SK-N-SH (cell line): Measurements from ENCODE around the gene GEMIN8. TPM values are rescaled to one million over a fixed set of nuclear protein-coding genes. Genes with fewer than 3 reads are reported as not detected.
A peak's percentile ranks its signal among the peaks of the same experiment; 100 is the strongest.

Experiments
- CTCF ChIA-PET: fragments of 300-600, 350-600 bp; formaldehyde crosslinking; extraction: SDS; loops from one replicate; lab custom pipeline; 2021; lab: Yijun Ruan, JAX
- POLR2A ChIA-PET: fragments of 350-600 bp; sonication (Branson Sonifier 250); formaldehyde crosslinking; extraction: SDS; loops from one replicate; lab custom pipeline; 2020; ENCODE audit warnings: antibody characterized with exemption, inconsistent platforms; lab: Yijun Ruan, JAX
- DNase-seq: peaks from one replicate; pipeline ENCODE4 v3.0.0; 2012
- H2AFZ ChIP-seq: fragments of 200-600 bp; sonication (generic); 2 replicates; pipeline ENCODE4 v1.8.1; 2016; ENCODE audit warnings: antibody characterized with exemption, mild to moderate bottlenecking, low read depth
- H3F3A ChIP-seq: fragments of 200-600 bp; sonication (generic); replicated peaks from 2 replicates; pipeline ENCODE3; 2016; ENCODE audit warnings: antibody characterized with exemption, mild to moderate bottlenecking; ENCODE audit not compliant: insufficient read depth
- H3K27ac ChIP-seq, 2 experiments: fragments of 200-500 bp in 1 of 2; fragments of 200-600 bp in 1 of 2; sonication (Bioruptor generic) in 1 of 2; sonication (generic), shearing (Covaris generic) in 1 of 2; 2 replicates each; pipeline versions ENCODE4 v1.5.1 to v1.6.1; 2014 to 2016; ENCODE audit warnings: low read depth in 2 of 2, inconsistent platforms in 1 of 2, low read length in 1 of 2, mild to moderate bottlenecking in 1 of 2, mixed read lengths in 1 of 2
- H3K27me3 ChIP-seq: fragments of 200-600 bp; sonication (generic), shearing (Covaris generic); 2 replicates; pipeline ENCODE4 v1.6.1; 2016; ENCODE audit warnings: mixed run types; ENCODE audit not compliant: insufficient read depth
- H3K36me3 ChIP-seq, 2 experiments: fragments of 200-500 bp in 1 of 2; fragments of 200-600 bp in 1 of 2; sonication (Bioruptor generic) in 1 of 2; sonication (generic) in 1 of 2; replicated peaks in 1 of 2; 2 replicates each; pipeline versions ENCODE3 to v1.5.1; 2014 to 2016; ENCODE audit warnings: low read length in 1 of 2, mild to moderate bottlenecking in 1 of 2; ENCODE audit not compliant: insufficient read depth in 2 of 2, control insufficient read depth in 1 of 2
- H3K4me1 ChIP-seq, 2 experiments: fragments of 200-500 bp in 1 of 2; fragments of 200-600 bp in 1 of 2; sonication (Bioruptor generic) in 1 of 2; sonication (generic), shearing (Covaris generic) in 1 of 2; 2 replicates each; pipeline versions ENCODE4 v1.5.1 to v1.6.1; 2014 to 2016; ENCODE audit warnings: low read depth in 1 of 2, low read length in 1 of 2, mixed run types in 1 of 2; ENCODE audit not compliant: insufficient read depth in 2 of 2, control insufficient read depth in 1 of 2
- H3K4me2 ChIP-seq: fragments of 200-600 bp; sonication (generic), shearing (Covaris generic); 2 replicates; pipeline ENCODE4 v1.6.1; 2017; ENCODE audit warnings: mixed run types
- H3K4me3 ChIP-seq, 2 experiments: fragments of 200-500 bp in 1 of 2; fragments of 200-600 bp in 1 of 2; sonication (Bioruptor generic) in 1 of 2; sonication (generic), shearing (Covaris generic) in 1 of 2; 2 replicates each; pipeline versions ENCODE4 v1.5.1 to v1.8.1; 2014 to 2016; ENCODE audit warnings: low read depth in 2 of 2, inconsistent platforms in 1 of 2, low read length in 1 of 2, mild to moderate bottlenecking in 1 of 2, mixed read lengths in 1 of 2, moderate library complexity in 1 of 2
- H3K79me2 ChIP-seq: fragments of 200-600 bp; sonication (generic); 2 replicates; pipeline ENCODE4 v1.8.1; 2017; ENCODE audit warnings: mild to moderate bottlenecking; ENCODE audit not compliant: insufficient read depth
- H3K9ac ChIP-seq: fragments of 200-600 bp; sonication (generic); 2 replicates; pipeline ENCODE4 v1.6.1; 2017; ENCODE audit warnings: mixed run types
- H3K9me2 ChIP-seq: fragments of 200-600 bp; sonication (generic); 2 replicates; pipeline ENCODE4 v1.6.1; 2017; ENCODE audit warnings: mixed run types
- H3K9me3 ChIP-seq: fragments of 200-600 bp; sonication (generic); 2 replicates; pipeline ENCODE4 v1.6.1; 2017; ENCODE audit warnings: mixed run types, mild to moderate bottlenecking, moderate library complexity
- H4K20me1 ChIP-seq: fragments of 200-600 bp; sonication (generic); 2 replicates; pipeline ENCODE4 v1.6.1; 2017; ENCODE audit warnings: mild to moderate bottlenecking, mixed run types; ENCODE audit not compliant: insufficient read depth
- EP300 ChIP-seq, 2 experiments: IDR thresholded peaks; 2 replicates each; pipeline versions ENCODE4 v1.4.0 to v1.6.1; 2012; ENCODE audit warnings: borderline replicate concordance in 1 of 2, low read depth in 1 of 2, low read length in 1 of 2
- FOXM1 ChIP-seq: IDR thresholded peaks from 2 replicates; pipeline ENCODE4 v1.4.0; 2012; ENCODE audit warnings: low read depth, mild to moderate bottlenecking
- POLR2AphosphoS5 ChIP-seq: IDR thresholded peaks from 2 replicates; pipeline ENCODE4 v1.6.1; 2012; ENCODE audit warnings: low read depth, low read length
- RAD21 ChIP-seq: IDR thresholded peaks from 2 replicates; pipeline ENCODE4 v1.6.1; 2012; ENCODE audit warnings: mild to moderate bottlenecking, low read length
- RCOR1 ChIP-seq: fragments of 150-350 bp; IDR thresholded peaks from 2 replicates; pipeline ENCODE4 v1.6.1; 2017; ENCODE audit warnings: antibody characterized with exemption, low read length
- SMC3 ChIP-seq: IDR thresholded peaks from 2 replicates; pipeline ENCODE4 v1.6.1; 2012; ENCODE audit warnings: low read depth, low read length, improper control_type of control experiment
- TCF12 ChIP-seq: IDR thresholded peaks from 2 replicates; pipeline ENCODE4 v1.4.0; 2012
- USF2 ChIP-seq: fragments of 150-350 bp; IDR thresholded peaks from 2 replicates; pipeline ENCODE4 v1.6.1; 2017; ENCODE audit warnings: antibody characterized with exemption, low read length, low read depth, borderline replicate concordance
- WGBS: methylation state at CpG from one replicate; pipeline ENCODE4 v1.1.6; 2017; ENCODE audit warnings: low lambda C conversion rate; 5-methylcytosine and 5-hydroxymethylcytosine counted together
- polyA plus RNA-seq, 3 experiments: library from polyadenylated mRNA; depleted of rRNA; stranded (reverse); fragments of >200 nt; gene quantifications; 2 replicates each; pipeline ENCODE4 v1.2.3, GENCODE V29; 2012
- TF ChIP-seq, protein P1 (sequence below): IDR thresholded peaks from 2 replicates; pipeline ENCODE4 v1.4.0; 2012; ENCODE audit warnings: low read depth, borderline replicate concordance

GEMIN8 gene
- polyA plus RNA-seq, 1 of the 3 experiments (the other 2 are of a cell fraction), result 69.8 TPM

DNA sequence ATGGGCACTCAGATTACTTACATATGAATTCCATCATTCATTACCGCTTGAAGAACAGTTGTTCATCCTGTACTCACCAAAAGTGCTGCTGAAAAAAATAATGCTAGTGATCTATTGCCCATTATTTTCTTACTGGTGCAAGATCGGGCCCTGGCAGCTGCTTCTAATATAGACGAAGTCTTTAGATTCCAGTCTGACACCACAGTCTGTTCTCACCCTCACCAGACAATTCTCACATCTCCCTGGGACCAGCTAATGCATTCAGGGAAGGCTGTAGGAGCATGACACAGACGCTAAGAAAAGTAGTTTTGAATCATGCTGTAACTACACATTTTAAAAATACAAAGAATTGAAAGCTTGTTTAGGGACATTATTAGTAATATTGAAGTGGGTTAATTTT is 13.8 kb downstream of the GEMIN8 start:
- no peak overlapping the region for H3K4me2 ChIP-seq
- POLR2A ChIA-PET, result no interaction called here

GRCh38 chrX:14015294-14015693 is 14.4 kb downstream of the GEMIN8 start:
- H3K27me3 ChIP-seq, result no peaks in the 10 kb centered on the region
- WGBS, result 67% methylated on average over 2 of the region's 2 CpGs
- ChIA-PET POLR2A (no interaction called here), CTCF (interaction anchor here (1.1 to 1.5 kb wide), 3 partner anchors 11 to 24 kb away, joined by 3 to 6 read pairs (median 4); partner anchors contain the start of gene GEMIN8)
- no peaks in the 10 kb centered on the region for H3K79me2 ChIP-seq
- no peak for DNase-seq
- no peaks in the 10 kb centered on the region; a peak in 1 of 4 replicates for H3K4me1 ChIP-seq
- peaks cover 7% of the 10 kb centered on the region for H3F3A ChIP-seq
- H3K27ac ChIP-seq, result peak overlapping the region; percentile 58 to 76; a peak in 3 of 4 replicates
- TF ChIP-seq RAD21 (no peak), EP300 (IDR thresholded peaks at IDR 0.05; ENCODE audit: borderline replicate concordance in 1 of 2, low read depth in 1 of 2, low read length in 1 of 2) (0 out of 4 replicates have a peak, but pooled peaks of 1 of the 2 experiments have one; percentile 13), TCF12 (peak; percentile 58), FOXM1 (no peak), SMC3 (no peak)
- TF ChIP-seq, protein P1, sequence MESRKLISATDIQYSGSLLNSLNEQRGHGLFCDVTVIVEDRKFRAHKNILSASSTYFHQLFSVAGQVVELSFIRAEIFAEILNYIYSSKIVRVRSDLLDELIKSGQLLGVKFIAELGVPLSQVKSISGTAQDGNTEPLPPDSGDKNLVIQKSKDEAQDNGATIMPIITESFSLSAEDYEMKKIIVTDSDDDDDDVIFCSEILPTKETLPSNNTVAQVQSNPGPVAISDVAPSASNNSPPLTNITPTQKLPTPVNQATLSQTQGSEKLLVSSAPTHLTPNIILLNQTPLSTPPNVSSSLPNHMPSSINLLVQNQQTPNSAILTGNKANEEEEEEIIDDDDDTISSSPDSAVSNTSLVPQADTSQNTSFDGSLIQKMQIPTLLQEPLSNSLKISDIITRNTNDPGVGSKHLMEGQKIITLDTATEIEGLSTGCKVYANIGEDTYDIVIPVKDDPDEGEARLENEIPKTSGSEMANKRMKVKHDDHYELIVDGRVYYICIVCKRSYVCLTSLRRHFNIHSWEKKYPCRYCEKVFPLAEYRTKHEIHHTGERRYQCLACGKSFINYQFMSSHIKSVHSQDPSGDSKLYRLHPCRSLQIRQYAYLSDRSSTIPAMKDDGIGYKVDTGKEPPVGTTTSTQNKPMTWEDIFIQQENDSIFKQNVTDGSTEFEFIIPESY, result no peak
- no peaks in the 10 kb centered on the region for H3K9me2 ChIP-seq
- H3K9me3 ChIP-seq, result no peaks in the 10 kb centered on the region
- H3K4me3 ChIP-seq, result no peak overlapping the region
- no peaks in the 10 kb centered on the region for H4K20me1 ChIP-seq
- peaks cover 43 to 52% of the 10 kb centered on the region in 2 experiments for H3K36me3 ChIP-seq
- no peak overlapping the region for H3K4me2 ChIP-seq
- no peak overlapping the region for H2AFZ ChIP-seq
- H3K9ac ChIP-seq, result peak overlapping the region; percentile 2; the same call in 1 of the 2 replicates

More for the DNA sequence above, 13.8 kb downstream of the GEMIN8 start:
- no peaks in the 10 kb centered on the region for H3K27me3 ChIP-seq
- no peak overlapping the region for H3K4me3 ChIP-seq
- H3K79me2 ChIP-seq, result no peaks in the 10 kb centered on the region
- no peaks in the 10 kb centered on the region for H4K20me1 ChIP-seq
- no peak overlapping the region for H2AFZ ChIP-seq
- 82% methylated on average over 4 of the region's 4 CpGs for WGBS
- H3K9me3 ChIP-seq, result no peaks in the 10 kb centered on the region
- H3F3A ChIP-seq, result peaks cover 7% of the 10 kb centered on the region
- peaks cover 49 to 57% of the 10 kb centered on the region in 2 experiments for H3K36me3 ChIP-seq
- peak overlapping the region; percentile 2; the same call in 1 of the 2 replicates for H3K9ac ChIP-seq
- no peaks in the 10 kb centered on the region for H3K9me2 ChIP-seq
- H3K27ac ChIP-seq, result peak overlapping the region; percentile 58 to 76; a peak in 3 of 4 replicates
- TF ChIP-seq RCOR1 (no peak), USF2 (no peak), POLR2AphosphoS5 (no peak)
- no peaks in the 10 kb centered on the region; a peak in 1 of 4 replicates for H3K4me1 ChIP-seq
- CTCF ChIA-PET, result interaction anchor here (1.3 to 1.5 kb wide), 2 partner anchors 13 to 23 kb away, joined by 4 to 6 read pairs; partner anchors contain the start of gene GEMIN8
- DNase-seq, result no peak
